ENCODE measurements around the gene NFKB2.

The NFKB2 gene
- total RNA-seq = 107 to 116 reads per million in 2 donors

DNA sequence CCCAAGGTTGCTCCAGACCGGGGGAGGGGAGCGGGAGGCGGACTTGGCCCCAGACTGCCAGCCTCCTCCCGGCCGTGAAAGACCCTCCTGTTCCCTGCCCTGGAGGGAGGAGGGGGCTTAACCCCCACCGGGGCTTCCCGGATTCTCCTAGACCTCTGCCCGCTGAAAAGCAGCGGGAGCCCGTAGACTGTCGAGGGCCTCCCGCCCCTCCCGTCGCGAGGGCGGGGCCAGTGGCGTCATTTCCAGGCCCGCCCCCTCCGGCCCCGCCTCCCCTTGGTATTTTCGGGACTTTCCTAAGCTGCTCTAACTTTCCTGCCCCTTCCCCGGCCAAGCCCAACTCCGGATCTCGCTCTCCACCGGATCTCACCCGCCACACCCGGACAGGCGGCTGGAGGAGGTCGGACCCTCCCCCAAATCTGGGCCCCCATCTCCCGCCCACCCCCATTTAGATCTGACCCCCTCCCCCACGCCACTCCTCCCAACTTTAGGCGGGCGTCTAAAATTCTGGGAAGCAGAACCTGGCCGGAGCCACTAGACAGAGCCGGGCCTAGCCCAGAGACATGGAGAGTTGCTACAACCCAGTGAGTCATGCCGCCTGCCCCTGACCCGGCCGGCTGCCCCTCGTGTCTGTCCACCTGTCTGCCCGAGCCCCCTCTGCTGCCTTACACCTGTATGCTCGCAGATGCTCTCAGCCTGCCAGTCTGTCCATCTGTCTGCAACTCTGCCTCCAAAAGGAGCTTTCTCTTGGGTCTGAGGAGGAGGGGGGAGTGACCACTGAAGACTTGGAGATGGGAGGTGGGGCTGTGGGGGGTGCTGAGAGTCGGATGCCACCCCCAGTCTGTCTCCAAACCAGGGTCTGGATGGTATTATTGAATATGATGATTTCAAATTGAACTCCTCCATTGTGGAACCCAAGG, at the start of gene NFKB2:
TSS of gene NFKB2 (plus strand) at position 306 of the 917 bp plus-strand sequence. CDS start at position 561, 255 bp downstream.
- peak; percentile 82 for DNase-seq

- no peak for DNase-seq
Observed at GRCh38 chr10:102347236-102347828, 48.2 kb upstream of the NFKB2 start.

GRCh38 chr10:102352066-102352715, 43.3 kb upstream of the NFKB2 start:
- no peak for DNase-seq

- DNase-seq = no peak
Observed at GRCh38 chr10:102354451-102354850, 41.1 kb upstream of the NFKB2 start.

DNA sequence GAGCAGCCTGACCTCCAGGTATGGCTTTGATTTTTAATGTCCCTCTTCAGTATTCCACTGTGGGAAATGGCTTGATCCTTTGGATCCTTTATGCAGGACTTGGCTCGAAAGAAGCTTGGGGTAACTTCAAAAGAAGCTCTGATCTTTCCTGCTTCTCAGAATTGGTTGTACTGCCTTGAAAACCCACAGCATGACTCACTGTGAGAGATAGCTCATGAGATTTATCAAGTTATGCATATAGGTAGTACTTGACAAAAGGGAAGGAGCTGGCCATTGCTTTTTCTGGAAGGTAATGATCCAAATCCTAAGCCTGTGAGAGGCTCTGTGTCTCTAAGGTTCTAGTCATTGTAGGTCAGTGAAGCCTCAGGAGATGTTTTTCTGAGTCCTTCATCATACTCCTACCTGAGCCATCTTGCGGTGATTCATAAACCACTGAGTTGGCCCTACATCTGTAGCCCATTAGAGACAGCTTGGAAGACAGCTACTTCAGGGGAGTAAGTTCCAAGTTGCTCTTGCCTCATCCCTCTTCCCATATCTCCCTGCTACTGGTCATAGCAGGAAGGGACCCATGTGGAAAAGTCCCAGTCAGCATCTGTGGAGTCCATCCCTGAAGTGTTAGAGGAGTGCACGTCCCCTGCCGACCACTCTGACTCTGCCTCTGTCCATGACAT, 36.7 kb upstream of the NFKB2 start:
- DNase-seq = no peak

- no peak for DNase-seq
Observed at GRCh38 chr10:102367441-102367840, 28.1 kb upstream of the NFKB2 start.

DNA sequence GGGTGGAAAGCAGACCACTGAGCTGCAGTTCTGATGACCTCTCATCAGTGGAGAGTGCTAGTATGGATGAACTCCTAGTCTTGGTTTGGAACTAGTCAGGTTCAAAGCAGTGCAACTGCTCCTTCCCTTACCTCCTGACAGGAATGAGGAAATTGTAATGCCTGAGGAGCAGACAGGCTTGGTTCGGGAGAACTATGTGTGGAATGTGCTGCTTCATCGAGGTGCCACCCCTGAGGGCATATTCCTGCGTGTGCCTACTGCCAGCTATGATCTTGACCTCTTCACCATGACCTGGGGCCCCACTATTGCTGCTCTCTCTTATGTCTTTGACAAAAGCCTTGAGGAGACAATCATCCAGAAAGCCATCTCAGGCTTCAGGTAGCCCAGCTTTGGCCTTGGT, 27.4 kb upstream of the NFKB2 start:
- DNase-seq = no peak

DNA sequence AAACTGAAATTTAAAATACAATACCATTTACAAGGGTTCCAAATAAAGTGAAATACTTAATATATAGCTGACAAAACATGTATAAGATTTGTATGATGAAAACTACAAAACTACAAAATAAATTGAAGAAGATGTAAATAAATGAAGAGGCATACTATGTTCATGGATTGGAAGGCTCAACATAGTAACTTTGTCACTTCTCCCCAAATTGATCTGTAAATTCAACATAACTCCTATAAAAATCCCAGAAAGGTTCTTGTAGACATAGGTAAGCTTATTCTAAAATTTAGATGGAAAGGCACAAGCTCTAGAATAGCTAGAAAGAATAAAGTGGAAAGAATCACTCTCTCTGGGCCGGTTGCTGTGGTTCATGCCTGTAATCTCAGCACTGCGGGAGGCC, 24.2 kb upstream of the NFKB2 start:
- no peak for DNase-seq

DNA sequence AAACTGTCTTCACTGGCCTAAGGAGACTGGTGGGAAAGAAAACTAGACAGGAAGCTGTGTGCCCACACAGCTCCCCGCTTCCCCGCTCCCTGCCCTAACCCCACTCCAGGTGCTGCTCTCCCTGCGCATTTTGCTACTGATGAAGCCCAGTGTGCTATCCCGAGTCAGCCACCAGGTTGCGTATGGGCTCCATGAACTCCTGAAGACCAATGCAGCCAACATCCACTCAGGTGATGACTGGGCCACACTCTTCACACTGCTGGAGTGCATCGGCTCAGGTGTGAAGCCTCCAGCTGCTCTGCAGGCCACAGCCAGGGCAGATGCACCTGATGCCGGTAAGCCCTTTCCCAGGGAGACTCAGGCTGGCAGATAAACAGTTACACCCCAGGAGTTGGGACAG, 20.3 kb upstream of the NFKB2 start:
- no peak for DNase-seq

- DNase-seq = no peak
Observed at GRCh38 chr10:102375867-102376266, 19.6 kb upstream of the NFKB2 start.

DNA sequence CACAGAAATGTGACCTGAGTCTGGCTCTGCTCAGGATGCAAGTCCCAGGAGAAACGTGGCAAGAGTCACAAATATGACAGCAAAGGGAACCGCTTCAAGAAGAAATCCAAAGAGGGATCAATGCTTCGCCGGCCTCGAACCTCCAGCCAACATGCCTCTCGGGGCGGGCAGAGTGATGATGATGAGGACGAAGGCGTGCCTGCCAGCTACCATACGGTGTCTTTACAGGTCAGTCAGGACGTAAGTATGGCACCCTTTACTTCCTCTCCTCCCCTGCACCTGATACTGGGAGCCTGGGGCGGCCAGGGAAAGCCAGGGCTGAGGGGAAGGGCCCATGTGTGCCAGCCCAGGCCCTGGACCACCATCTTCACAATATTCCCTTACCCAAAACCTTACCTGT, 18.6 kb upstream of the NFKB2 start:
- no peak for DNase-seq

DNA sequence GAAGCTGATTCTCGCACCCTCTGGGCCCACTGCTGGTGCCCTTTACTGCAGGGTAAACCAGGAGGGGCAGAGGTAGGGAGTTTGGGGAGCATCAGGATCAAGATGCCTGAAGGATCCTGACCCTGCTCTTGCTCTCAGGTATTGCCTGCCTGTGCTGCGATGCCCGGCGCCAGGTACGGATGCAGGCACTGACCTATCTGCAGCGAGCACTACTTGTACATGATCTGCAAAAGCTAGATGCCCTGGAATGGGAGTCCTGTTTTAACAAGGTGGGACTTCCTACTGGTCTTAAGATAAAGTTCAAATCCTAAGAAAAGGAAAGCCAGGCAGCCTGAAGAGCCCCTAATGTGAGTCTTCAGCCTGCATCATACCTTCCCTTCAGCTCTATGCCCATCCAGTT, 16.1 kb upstream of the NFKB2 start:
- DNase-seq = no peak

DNA sequence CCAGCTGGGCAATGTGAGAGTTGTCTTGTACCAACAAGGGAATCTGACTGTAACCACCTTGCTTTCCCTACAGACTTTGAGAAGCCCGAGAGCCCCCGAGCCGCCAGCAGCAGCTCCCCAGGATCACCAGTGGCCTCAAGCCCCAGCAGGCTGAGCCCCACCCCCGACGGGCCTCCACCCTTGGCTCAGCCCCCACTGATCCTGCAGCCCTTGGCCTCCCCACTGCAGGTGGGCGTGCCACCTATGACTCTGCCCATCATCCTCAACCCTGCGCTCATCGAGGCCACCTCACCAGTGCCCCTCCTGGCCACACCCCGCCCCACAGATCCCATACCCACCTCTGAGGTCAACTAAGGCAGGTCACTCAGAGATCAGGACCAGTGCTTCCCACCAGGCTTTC, 13.5 kb upstream of the NFKB2 start:
- DNase-seq = no peak

- no peak for DNase-seq
Observed at GRCh38 chr10:102382871-102383270, 12.6 kb upstream of the NFKB2 start.

DNA sequence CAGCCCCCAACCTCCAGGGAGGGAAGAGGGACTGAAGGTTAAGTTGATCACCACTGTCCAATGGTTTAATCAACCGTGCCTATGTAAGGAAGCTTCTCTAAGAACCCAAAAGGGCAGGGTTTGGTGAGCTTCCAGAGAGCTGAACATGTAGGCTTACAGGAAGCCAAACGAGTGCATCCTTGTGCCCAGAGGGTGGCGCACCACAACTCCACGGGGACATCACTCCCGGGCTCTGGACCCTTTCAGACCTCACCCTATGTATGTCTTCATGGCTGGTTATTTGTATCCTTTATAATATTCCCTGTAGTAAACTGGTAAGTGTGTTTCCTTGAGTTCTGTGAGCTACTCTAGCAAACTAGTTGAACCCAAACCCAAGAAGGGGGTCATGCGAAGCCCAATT, 11.5 kb upstream of the NFKB2 start:
- no peak for DNase-seq

- no peak for DNase-seq
Observed at GRCh38 chr10:102384606-102385429, 10.7 kb upstream of the NFKB2 start.

- no peak for DNase-seq
Observed at GRCh38 chr10:102389894-102390293, 5.6 kb upstream of the NFKB2 start.

GRCh38 chr10:102392306-102392705, 3.2 kb upstream of the NFKB2 start:
- no peak for DNase-seq

- DNase-seq = no peak
Observed at GRCh38 chr10:102393411-102394078, 2.0 kb upstream of the NFKB2 start.

DNA sequence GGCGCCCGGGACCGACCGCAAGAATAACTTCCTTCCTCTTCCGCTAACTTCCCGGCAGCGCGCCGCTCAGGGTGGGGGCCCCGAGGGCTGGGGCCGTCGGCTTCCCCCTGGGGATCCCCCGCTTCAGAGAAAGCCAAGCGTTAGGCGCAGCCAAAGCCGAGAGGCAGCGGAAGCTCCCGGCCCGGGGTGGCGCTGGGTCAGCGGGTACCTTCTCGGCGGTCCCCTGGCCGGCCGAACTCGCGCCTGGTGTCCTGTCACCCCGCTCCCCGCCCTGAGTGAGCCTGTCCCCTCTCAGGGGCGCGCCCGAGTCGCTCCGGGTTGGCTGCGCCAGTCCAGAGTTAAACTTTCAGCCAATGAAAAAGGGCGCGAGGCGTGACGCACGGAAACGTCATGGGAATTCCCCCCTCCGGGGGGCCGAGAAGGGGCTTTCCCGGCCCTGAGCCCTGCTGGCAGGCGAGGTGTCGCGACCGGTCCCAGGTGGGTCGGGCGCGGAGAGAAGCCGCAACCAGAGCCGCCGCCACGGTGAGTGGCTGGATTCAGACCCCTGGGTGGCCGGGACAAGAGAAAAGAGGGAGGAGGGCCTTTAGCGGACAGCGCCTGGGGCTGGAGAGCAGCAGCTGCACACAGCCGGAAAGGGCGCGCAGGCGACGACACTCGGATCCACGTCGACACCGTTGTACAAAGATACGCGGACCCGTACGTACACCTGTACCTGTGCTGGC, 1.3 kb upstream of the NFKB2 start:
- DNase-seq = peak; percentile 97

DNA sequence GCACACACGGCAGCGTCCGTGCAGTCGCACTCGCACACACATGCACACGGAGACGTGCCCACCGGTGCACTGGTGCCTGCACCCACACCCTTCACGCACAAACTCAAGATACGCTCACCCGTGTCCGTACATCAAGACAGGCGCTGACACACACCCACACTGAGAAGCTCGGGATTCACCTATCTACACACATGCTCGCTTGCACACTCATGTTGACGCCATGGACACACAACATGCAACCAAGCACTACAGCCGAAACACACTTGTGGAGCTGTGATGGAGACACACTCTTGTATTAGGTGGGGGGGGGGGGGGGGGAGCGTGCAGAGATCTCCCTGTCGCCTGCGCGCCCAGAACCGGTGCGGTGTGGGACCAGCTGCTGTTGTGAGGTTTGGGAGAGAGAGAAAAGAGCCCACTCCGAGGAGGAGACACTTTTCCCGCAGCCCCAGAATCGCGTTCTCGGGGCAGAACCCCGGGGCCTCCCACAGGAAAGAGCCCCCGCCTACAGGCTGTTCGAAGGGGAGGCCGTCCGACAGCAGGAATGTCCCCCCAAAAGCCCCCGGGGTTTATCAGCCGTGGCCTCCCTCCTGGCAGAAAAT, 605 bp upstream of the NFKB2 start:
- DNase-seq = peak; percentile 57

Measured in activated gamma-delta T cell (primary cell).